Natural killer cell (primary cell): ENCODE results near the gene THSD4. TPM values are rescaled to one million over a fixed set of nuclear protein-coding genes. Genes with fewer than 3 reads are reported as not detected.

Experiments used
- ATAC-seq, 3 donors: fragments of 150-1000 bp in 2 of 3; fragments of 200-7000 bp in 1 of 3; cut with Tn5 transposase; 1 replicate in 1 of 3; 2 replicates in 2 of 3; pipeline ENCODE4 v1.10.0; 2021; ENCODE audit warnings: mild to moderate bottlenecking in 2 of 3, moderate library complexity in 2 of 3
- DNase-seq, 2 donors: peaks; one replicate each; pipeline versions ENCODE4 v3.0.0 to v3.0.0-alpha.2; 2013 to 2021; ENCODE audit warnings: mixed read lengths in 1 of 2
- H3K27ac ChIP-seq: one replicate; pipeline ENCODE4 v1.5.1; 2013; ENCODE audit warnings: mild to moderate bottlenecking, low read length
- H3K27me3 ChIP-seq: one replicate; pipeline ENCODE4 v1.6.1; 2013; ENCODE audit warnings: low read length; ENCODE audit not compliant: control insufficient read depth, insufficient read depth
- H3K36me3 ChIP-seq: one replicate; pipeline ENCODE4 v1.6.1; 2013; ENCODE audit warnings: low read length; ENCODE audit not compliant: control insufficient read depth, insufficient read depth
- H3K4me1 ChIP-seq: one replicate; pipeline ENCODE4 v1.6.1; 2013; ENCODE audit warnings: low read length; ENCODE audit not compliant: control insufficient read depth, insufficient read depth
- H3K4me3 ChIP-seq: one replicate; pipeline ENCODE4 v1.5.1; 2013; ENCODE audit warnings: low read length
- H3K9me3 ChIP-seq: one replicate; pipeline ENCODE4 v1.6.1; 2013; ENCODE audit warnings: low read length; ENCODE audit not compliant: control insufficient read depth, insufficient read depth
- H3K27ac Mint-ChIP-seq, 2 donors: one replicate each; pipeline ENCODE4 v1.8.0; 2022; ENCODE audit warnings: mild to moderate bottlenecking in 2 of 2, mixed read lengths in 2 of 2, moderate library complexity in 1 of 2
- H3K27me3 Mint-ChIP-seq, 2 donors: one replicate each; pipeline ENCODE4 v1.8.0; 2022; ENCODE audit warnings: low read depth in 2 of 2, mixed read lengths in 2 of 2
- H3K36me3 Mint-ChIP-seq: one replicate; pipeline ENCODE4 v1.8.0; 2022; ENCODE audit warnings: mixed read lengths
- H3K4me1 Mint-ChIP-seq, 2 donors: one replicate each; pipeline ENCODE4 v1.8.0; 2022; ENCODE audit warnings: mixed read lengths in 2 of 2
- H3K4me3 Mint-ChIP-seq: one replicate; pipeline ENCODE4 v1.8.0; 2022; ENCODE audit warnings: mild to moderate bottlenecking, moderate library complexity, mixed read lengths
- H3K9me3 Mint-ChIP-seq, 2 donors: one replicate each; pipeline ENCODE4 v1.8.0; 2022; ENCODE audit warnings: mixed read lengths in 2 of 2
- CTCF ChIP-seq: fragments of 200-600 bp; IDR thresholded peaks from one replicate; pipeline ENCODE4 v1.8.0; 2022; ENCODE audit warnings: antibody characterized with exemption
- WGBS: methylation state at CpG from one replicate; pipeline ENCODE4 v1.1.7; 2013; ENCODE audit warnings: missing lambda C conversion rate; ENCODE audit not compliant: insufficient coverage; 5-methylcytosine and 5-hydroxymethylcytosine counted together
- intact Hi-C: fragments of 100-400 bp; cut with micrococcal nuclease; formaldehyde crosslinking; loops from one replicate; pipeline ENCODE4 v1.14.2; 2022
- total RNA-seq, 4 donors: library from RNA; stranded (reverse); fragments of 120-200 nt in 1 of 4; gene quantifications; one replicate each; pipeline versions ENCODE4 v1.2.3 to v1.2.4, GENCODE V29; 2013 to 2022

The THSD4 gene
- total RNA-seq, 3 donors from 2014 or later (not counting 1 experiment from before 2014, with no cell fraction given): not detected

DNA sequence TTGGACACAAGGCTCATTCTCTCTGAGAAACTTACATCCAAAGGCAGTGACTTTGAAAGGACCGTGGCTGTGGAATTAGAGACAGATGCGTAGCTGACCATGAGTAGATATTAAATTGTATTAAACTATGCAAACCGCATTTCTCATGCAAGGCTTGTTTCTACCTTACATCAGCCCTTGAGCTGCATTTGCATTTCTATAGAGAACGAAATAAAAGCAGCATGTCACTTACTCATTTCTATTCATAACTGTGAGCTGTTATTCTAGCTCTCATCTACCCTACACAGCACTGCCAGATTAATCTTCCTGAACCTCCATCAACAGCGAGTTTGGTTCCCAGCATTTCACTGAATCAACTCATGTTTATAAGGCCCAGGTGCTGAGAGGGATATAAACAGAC, 72.3 kb downstream of the THSD4 start:
- Histone ChIP-seq H3K27ac (no peak overlapping the region), H3K9me3 (no peaks in the 10 kb centered on the region), H3K4me1 (no peaks in the 10 kb centered on the region), H3K36me3 (no peaks in the 10 kb centered on the region), H3K4me3 (no peak overlapping the region), H3K27me3 (no peaks in the 10 kb centered on the region)
- TF ChIP-seq CTCF: no peak
- ATAC-seq: no peak
- H3K36me3 Mint-ChIP-seq: no peaks in the 10 kb centered on the region
- no peak overlapping the region for H3K27ac Mint-ChIP-seq
- H3K4me1 Mint-ChIP-seq: no peaks in the 10 kb centered on the region
- H3K27me3 Mint-ChIP-seq: peaks cover 6 to 7% of the 10 kb centered on the region in 2 donors
- WGBS: 84% methylated on average over 3 of the region's 5 CpGs
- H3K9me3 Mint-ChIP-seq: no peaks in the 10 kb centered on the region
- no peak overlapping the region for H3K4me3 Mint-ChIP-seq
- intact Hi-C loops: no loop called here
- DNase-seq: no peak

GRCh38 chr15:71189718-71190117, 74.4 kb downstream of the THSD4 start:
- Mint-ChIP-seq H3K27me3 (peaks cover 5 to 6% of the 10 kb centered on the region in 2 donors), H3K4me1 (no peaks in the 10 kb centered on the region), H3K36me3 (no peaks in the 10 kb centered on the region), H3K9me3 (no peaks in the 10 kb centered on the region), H3K27ac (no peak overlapping the region), H3K4me3 (no peak overlapping the region)
- ATAC-seq: no peak
- Histone ChIP-seq H3K27me3 (no peaks in the 10 kb centered on the region), H3K27ac (no peak overlapping the region), H3K4me3 (no peak overlapping the region), H3K9me3 (no peaks in the 10 kb centered on the region), H3K4me1 (no peaks in the 10 kb centered on the region), H3K36me3 (no peaks in the 10 kb centered on the region)
- 94% methylated on average over 6 of the region's 6 CpGs for WGBS
- no peak for TF ChIP-seq CTCF
- DNase-seq: no peak
- intact Hi-C loops: no loop called here

- no peaks in the 10 kb centered on the region for H3K9me3 ChIP-seq
- H3K27ac ChIP-seq: no peak overlapping the region
- H3K4me3 ChIP-seq: no peak overlapping the region
- WGBS: 82% methylated on average over 4 of the region's 4 CpGs
- no peaks in the 10 kb centered on the region for H3K36me3 Mint-ChIP-seq
- H3K27me3 ChIP-seq: no peaks in the 10 kb centered on the region
- no peaks in the 10 kb centered on the region for H3K4me1 Mint-ChIP-seq
- intact Hi-C loops: no loop called here
- H3K27me3 Mint-ChIP-seq: peaks cover 0 to 3% of the 10 kb centered on the region in 2 donors
- ATAC-seq (no peak), DNase-seq (no peak)
- H3K4me1 ChIP-seq: no peaks in the 10 kb centered on the region
- no peaks in the 10 kb centered on the region for H3K9me3 Mint-ChIP-seq
- no peak overlapping the region for H3K27ac Mint-ChIP-seq
- no peak overlapping the region for H3K4me3 Mint-ChIP-seq
- TF ChIP-seq CTCF: no peak
- H3K36me3 ChIP-seq: no peaks in the 10 kb centered on the region
Measured at GRCh38 chr15:71191296-71191695, 76.0 kb downstream of the THSD4 start.

GRCh38 chr15:71192816-71193215, 77.5 kb downstream of the THSD4 start:
- Mint-ChIP-seq H3K4me1 (no peaks in the 10 kb centered on the region), H3K9me3 (no peaks in the 10 kb centered on the region), H3K27me3 (peaks cover 0 to 6% of the 10 kb centered on the region in 2 donors), H3K36me3 (no peaks in the 10 kb centered on the region), H3K27ac (no peak overlapping the region), H3K4me3 (no peak overlapping the region)
- no peak overlapping the region for H3K4me3 ChIP-seq
- TF ChIP-seq CTCF: no peak
- intact Hi-C loops: no loop called here
- no peak overlapping the region for H3K27ac ChIP-seq
- no peaks in the 10 kb centered on the region for H3K4me1 ChIP-seq
- no peaks in the 10 kb centered on the region for H3K9me3 ChIP-seq
- DNase-seq (no peak), ATAC-seq (no peak)
- 85% methylated on average over 7 of the region's 7 CpGs for WGBS
- no peaks in the 10 kb centered on the region for H3K36me3 ChIP-seq
- H3K27me3 ChIP-seq: no peaks in the 10 kb centered on the region
